Panc1 (cell line): ENCODE measurements around the gene FARP2.

Source experiments
- TF ChIP-seq, protein P1 (sequence below): fragments of 450-650 bp; IDR thresholded peaks from 2 replicates; pipeline ENCODE4 v1.5.1; 2017; ENCODE audit warnings: mild to moderate bottlenecking
- TF ChIP-seq, protein P2 (sequence below), 2 experiments: IDR thresholded peaks; 2 replicates each; pipeline ENCODE4 v1.6.1; 2011 to 2012; ENCODE audit warnings: low read depth in 2 of 2, control low read depth in 1 of 2, low read length in 1 of 2, mild to moderate bottlenecking in 1 of 2, moderate library complexity in 1 of 2; ENCODE audit not compliant: insufficient read depth in 1 of 2

DNA sequence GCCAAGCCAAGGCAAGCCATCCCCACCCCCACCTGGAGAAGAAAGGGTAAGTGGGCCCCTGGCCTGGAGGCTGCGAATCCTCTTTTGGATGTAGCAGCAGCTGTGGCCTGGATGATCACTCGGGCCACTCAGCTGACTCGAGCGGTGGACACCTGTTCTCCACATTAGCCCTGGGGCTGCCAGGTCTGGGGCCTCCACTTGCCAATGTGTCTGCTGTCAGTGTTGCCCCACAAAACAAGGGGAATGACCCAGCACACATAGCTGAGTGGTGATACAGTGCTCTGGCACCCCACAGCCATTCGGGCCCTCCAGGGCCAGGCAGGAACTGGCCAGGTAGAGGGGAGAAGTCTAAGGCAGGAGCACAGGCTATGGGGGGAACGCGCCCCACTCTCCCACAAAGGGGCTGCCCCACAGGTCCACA is 149.7 kb downstream of the FARP2 start:
- TF ChIP-seq, protein P1, sequence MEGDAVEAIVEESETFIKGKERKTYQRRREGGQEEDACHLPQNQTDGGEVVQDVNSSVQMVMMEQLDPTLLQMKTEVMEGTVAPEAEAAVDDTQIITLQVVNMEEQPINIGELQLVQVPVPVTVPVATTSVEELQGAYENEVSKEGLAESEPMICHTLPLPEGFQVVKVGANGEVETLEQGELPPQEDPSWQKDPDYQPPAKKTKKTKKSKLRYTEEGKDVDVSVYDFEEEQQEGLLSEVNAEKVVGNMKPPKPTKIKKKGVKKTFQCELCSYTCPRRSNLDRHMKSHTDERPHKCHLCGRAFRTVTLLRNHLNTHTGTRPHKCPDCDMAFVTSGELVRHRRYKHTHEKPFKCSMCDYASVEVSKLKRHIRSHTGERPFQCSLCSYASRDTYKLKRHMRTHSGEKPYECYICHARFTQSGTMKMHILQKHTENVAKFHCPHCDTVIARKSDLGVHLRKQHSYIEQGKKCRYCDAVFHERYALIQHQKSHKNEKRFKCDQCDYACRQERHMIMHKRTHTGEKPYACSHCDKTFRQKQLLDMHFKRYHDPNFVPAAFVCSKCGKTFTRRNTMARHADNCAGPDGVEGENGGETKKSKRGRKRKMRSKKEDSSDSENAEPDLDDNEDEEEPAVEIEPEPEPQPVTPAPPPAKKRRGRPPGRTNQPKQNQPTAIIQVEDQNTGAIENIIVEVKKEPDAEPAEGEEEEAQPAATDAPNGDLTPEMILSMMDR = no peak
- TF ChIP-seq, protein P2, sequence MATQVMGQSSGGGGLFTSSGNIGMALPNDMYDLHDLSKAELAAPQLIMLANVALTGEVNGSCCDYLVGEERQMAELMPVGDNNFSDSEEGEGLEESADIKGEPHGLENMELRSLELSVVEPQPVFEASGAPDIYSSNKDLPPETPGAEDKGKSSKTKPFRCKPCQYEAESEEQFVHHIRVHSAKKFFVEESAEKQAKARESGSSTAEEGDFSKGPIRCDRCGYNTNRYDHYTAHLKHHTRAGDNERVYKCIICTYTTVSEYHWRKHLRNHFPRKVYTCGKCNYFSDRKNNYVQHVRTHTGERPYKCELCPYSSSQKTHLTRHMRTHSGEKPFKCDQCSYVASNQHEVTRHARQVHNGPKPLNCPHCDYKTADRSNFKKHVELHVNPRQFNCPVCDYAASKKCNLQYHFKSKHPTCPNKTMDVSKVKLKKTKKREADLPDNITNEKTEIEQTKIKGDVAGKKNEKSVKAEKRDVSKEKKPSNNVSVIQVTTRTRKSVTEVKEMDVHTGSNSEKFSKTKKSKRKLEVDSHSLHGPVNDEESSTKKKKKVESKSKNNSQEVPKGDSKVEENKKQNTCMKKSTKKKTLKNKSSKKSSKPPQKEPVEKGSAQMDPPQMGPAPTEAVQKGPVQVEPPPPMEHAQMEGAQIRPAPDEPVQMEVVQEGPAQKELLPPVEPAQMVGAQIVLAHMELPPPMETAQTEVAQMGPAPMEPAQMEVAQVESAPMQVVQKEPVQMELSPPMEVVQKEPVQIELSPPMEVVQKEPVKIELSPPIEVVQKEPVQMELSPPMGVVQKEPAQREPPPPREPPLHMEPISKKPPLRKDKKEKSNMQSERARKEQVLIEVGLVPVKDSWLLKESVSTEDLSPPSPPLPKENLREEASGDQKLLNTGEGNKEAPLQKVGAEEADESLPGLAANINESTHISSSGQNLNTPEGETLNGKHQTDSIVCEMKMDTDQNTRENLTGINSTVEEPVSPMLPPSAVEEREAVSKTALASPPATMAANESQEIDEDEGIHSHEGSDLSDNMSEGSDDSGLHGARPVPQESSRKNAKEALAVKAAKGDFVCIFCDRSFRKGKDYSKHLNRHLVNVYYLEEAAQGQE (IDR thresholded peaks at IDR 0.05; ENCODE audit: insufficient read depth in 1 of 2, low read depth in 2 of 2, low read length in 1 of 2) = no peak
